Stimulated activated naive CD8-positive, alpha-beta T cell treated with anti-CD3 and anti-CD28 coated beads, Interleukin-15, amount 100 ng/mL, for 72 hours (primary cell): ENCODE data around the gene EGFL8.

ENCODE experiments used
- ATAC-seq: fragments of 150-1000 bp; cut with Tn5 transposase; 2 replicates; pipeline ENCODE4 v1.10.0; 2021; ENCODE audit warnings: mild to moderate bottlenecking, moderate library complexity
- DNase-seq, 2 donors: peaks; one replicate each; pipeline ENCODE4 v3.0.0; 2021 to 2022
- H3K27ac Mint-ChIP-seq, 2 donors: one replicate each; pipeline ENCODE4 v1.8.0; 2022; ENCODE audit warnings: mild to moderate bottlenecking in 2 of 2, mixed read lengths in 2 of 2, moderate library complexity in 2 of 2
- H3K27me3 Mint-ChIP-seq: one replicate; pipeline ENCODE4 v1.8.0; 2022; ENCODE audit warnings: mixed read lengths
- H3K4me1 Mint-ChIP-seq: one replicate; pipeline ENCODE4 v1.8.0; 2022; ENCODE audit warnings: mild to moderate bottlenecking, mixed read lengths
- H3K4me3 Mint-ChIP-seq, 2 donors: one replicate each; pipeline ENCODE4 v1.8.0; 2022; ENCODE audit warnings: mild to moderate bottlenecking in 2 of 2, mixed read lengths in 2 of 2, moderate library complexity in 1 of 2
- H3K9me3 Mint-ChIP-seq, 2 donors: one replicate each; pipeline ENCODE4 v1.8.0; 2022; ENCODE audit warnings: mixed read lengths in 2 of 2

EGFL8 gene

GRCh38 chr6:32152769-32153563 lies 11.4 kb upstream of the EGFL8 start:
- Mint-ChIP-seq H3K27me3 (peaks cover 20% of the 10 kb centered on the region), H3K4me1 (peaks cover 69% of the 10 kb centered on the region), H3K27ac (peak overlapping the region; percentile 89 to 91), H3K9me3 (no peaks in the 10 kb centered on the region), H3K4me3 (peak overlapping the region; percentile 91 to 95)
- DNase-seq (no peak), ATAC-seq (no peak)

DNA sequence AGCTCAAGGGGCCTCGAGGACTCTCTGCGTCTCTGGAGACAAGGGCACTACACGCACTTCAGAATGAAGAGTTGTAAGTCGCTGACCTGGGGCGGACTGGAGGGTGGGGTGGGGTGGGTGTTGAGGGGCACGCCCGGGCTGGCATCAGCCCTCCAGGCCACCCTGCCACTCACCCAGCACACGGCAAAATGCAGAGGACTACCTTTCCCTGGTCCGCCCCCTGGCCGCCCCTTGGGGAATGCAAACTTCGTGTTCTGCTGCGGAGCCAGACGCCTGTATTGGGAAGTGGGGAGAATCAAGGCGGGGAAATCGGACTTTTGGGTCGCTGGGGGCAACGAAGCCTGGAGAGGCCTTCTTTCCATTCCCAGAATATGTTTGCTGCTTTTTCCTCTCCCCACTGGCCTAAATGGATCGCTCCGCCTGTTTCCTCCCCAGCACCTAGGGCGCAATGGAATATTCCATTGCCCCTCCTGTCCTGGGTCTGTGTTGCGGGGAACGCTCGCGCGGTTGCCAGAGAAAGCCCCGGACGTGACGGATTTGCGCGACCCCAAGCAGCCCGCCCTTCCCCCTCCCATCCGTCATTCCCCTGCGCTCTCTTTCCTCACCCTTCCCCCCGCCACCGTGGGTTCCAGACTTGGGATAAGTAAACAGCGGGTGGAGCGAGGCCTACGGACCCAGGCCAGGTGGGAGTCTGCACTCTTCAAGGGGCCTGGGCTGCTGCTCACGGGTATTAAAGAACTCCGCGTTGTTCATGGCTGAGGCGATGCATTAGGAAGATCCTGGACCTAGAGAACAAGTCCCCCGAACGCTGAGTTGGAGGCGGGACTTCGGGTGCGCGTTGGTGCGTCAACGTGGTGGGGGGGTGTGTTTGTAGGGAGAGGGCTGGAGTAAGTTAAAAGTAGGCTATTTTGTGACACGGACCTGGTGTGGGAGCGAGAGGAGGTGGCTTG lies 10.6 kb upstream of the EGFL8 start, which contains the start of gene PPT2:
PPT2 (plus strand) TSS at position 578 of the 950 bp plus-strand sequence. CDS start 454 bp downstream, outside the sequence.
- DNase-seq: peak; percentile 81 to 86
- peaks cover 11% of the 10 kb centered on the region for H3K27me3 Mint-ChIP-seq
- peaks cover 60% of the 10 kb centered on the region for H3K4me1 Mint-ChIP-seq
- no peaks in the 10 kb centered on the region for H3K9me3 Mint-ChIP-seq
- H3K27ac Mint-ChIP-seq: peak within 1 kb of the TSS; percentile 93 to 94
- H3K4me3 Mint-ChIP-seq: peak within 1 kb of the TSS; percentile 91 to 95
- ATAC-seq: peak; percentile 85

DNA sequence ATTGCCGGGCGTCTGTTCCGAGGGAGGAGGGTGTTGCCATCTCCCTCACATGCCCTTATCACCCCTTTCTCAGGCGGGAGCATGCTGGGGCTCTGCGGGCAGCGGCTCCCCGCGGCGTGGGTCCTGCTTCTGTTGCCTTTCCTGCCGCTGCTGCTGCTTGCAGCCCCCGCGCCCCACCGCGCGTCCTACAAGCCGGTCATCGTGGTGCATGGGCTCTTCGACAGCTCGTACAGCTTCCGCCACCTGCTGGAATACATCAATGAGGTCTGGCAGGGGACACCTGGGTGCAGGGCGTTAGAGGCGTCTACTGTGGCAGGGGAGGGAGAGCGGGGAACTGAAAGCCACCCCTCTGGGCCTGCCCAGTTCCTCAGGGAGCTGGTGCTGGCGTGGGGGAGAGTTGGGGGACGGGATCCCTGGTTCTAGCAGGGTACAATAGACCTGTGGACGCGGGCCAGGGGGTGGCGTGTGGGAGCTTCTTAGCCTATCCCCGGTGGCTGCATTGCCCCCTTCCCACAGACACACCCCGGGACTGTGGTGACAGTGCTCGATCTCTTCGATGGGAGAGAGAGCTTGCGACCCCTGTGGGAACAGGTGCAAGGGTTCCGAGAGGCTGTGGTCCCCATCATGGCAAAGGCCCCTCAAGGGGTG lies 9.8 kb upstream of the EGFL8 start:
- DNase-seq (peak; percentile 69 to 76), ATAC-seq (peak; percentile 84)
- Mint-ChIP-seq H3K4me1 (peaks cover 55% of the 10 kb centered on the region), H3K9me3 (no peaks in the 10 kb centered on the region), H3K27ac (peak overlapping the region; percentile 93 to 94), H3K27me3 (peaks cover 8% of the 10 kb centered on the region), H3K4me3 (peak overlapping the region; percentile 91 to 95)

DNA sequence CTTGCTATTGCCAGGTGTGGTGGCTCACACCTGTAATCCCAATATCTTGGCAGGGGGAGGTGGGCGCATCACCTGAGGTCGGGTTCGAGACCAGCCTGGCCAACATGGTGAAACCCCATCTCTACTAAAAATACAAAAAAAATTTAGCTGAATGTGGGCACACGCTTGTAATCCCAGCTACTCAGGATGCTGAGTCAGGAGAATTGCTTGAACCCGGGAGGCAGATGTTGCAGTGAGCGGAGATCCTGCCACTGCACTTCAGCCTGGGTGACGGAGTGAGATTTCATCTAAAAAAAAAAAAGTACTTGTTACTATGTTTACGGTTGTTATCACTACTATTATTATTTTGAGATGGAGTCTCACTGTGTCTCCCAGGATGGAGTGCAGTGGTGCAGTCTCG lies 7.5 kb upstream of the EGFL8 start:
- ATAC-seq (no peak), DNase-seq (no peak)
- Mint-ChIP-seq H3K4me3 (no peak overlapping the region), H3K27me3 (no peaks in the 10 kb centered on the region), H3K27ac (no peak overlapping the region), H3K9me3 (no peaks in the 10 kb centered on the region), H3K4me1 (peaks cover 35% of the 10 kb centered on the region)

DNA sequence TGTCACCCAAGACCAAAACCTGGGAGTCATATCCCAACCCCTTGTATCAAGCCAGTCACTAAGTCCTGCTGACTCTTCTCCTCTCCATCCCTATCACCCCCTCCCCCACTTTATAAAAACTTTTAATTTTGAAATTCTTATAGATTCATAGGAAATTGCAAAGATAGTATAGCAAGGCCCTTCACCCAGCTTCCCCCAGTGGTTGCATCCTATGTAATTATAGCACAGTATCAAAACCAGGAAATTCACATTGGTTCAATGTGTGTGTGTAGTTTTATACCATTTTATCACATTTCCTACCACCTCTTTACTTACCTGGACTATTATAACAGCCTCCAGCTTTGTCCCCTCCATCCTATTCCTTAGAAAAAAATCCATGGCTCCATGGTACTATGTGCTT lies 6.3 kb upstream of the EGFL8 start:
- Mint-ChIP-seq H3K27me3 (no peaks in the 10 kb centered on the region), H3K9me3 (no peaks in the 10 kb centered on the region)
- no peak for DNase-seq

GRCh38 chr6:32163559-32164258 lies 686 bp upstream of the EGFL8 start:
- Mint-ChIP-seq H3K4me1 (peaks cover 7% of the 10 kb centered on the region), H3K27ac (peak overlapping the region in 1 of 2 donors; percentile 74), H3K4me3 (no peak overlapping the region), H3K27me3 (no peaks in the 10 kb centered on the region), H3K9me3 (no peaks in the 10 kb centered on the region)
- ATAC-seq: no peak
- DNase-seq: no peak

More for the DNA sequence above, 6.3 kb upstream of the EGFL8 start:
- no peak for ATAC-seq
- Mint-ChIP-seq H3K4me3 (no peak overlapping the region), H3K27ac (no peak overlapping the region), H3K4me1 (peaks cover 23% of the 10 kb centered on the region)

DNA sequence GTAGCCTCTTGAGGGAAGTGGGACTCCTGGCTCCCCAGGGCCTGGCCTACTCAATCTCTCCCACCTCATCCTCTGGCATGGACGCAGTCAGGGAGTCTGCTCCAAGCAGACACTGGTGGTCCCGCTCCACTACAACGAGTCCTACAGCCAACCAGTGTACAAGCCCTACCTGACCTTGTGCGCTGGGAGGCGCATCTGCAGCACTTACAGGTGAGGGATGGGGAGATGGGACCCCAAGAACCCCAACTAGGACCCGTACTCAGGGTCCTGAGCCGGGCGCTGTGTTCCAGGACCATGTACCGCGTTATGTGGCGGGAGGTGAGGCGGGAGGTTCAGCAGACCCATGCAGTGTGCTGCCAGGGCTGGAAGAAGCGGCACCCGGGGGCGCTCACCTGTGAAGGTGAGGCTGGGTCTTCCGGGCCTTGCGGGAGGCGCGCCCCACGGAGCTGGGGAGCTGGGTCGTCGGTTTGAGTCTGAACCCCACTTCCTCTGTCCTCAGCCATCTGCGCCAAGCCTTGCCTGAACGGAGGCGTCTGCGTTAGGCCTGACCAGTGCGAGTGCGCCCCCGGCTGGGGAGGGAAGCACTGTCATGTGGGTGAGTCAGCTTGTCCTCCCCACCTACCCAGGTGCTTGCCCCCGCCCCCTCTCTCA lies 2.1 kb downstream of the EGFL8 start:
- no peak overlapping the region for H3K4me3 Mint-ChIP-seq

GRCh38 chr6:32167154-32167760 lies 2.9 kb downstream of the EGFL8 start:
- Mint-ChIP-seq H3K9me3 (no peaks in the 10 kb centered on the region), H3K27me3 (no peaks in the 10 kb centered on the region), H3K4me1 (peaks cover 14% of the 10 kb centered on the region), H3K27ac (peak overlapping the region; percentile 5 to 16), H3K4me3 (no peak overlapping the region)
- ATAC-seq (no peak), DNase-seq (no peak)

More for the DNA sequence above, 2.1 kb downstream of the EGFL8 start:
- Mint-ChIP-seq H3K27ac (no peak overlapping the region), H3K9me3 (no peaks in the 10 kb centered on the region), H3K27me3 (no peaks in the 10 kb centered on the region), H3K4me1 (peaks cover 13% of the 10 kb centered on the region)
- no peak for DNase-seq
- no peak for ATAC-seq

GRCh38 chr6:32167761-32168262 lies 3.4 kb downstream of the EGFL8 start:
- no peak for ATAC-seq
- DNase-seq: no peak
- Mint-ChIP-seq H3K4me1 (peaks cover 17% of the 10 kb centered on the region), H3K27me3 (no peaks in the 10 kb centered on the region), H3K27ac (peak overlapping the region; percentile 16 to 37), H3K4me3 (no peak overlapping the region), H3K9me3 (no peaks in the 10 kb centered on the region)

GRCh38 chr6:32168350-32168749 lies 4.0 kb downstream of the EGFL8 start:
- Mint-ChIP-seq H3K9me3 (no peaks in the 10 kb centered on the region), H3K27ac (peak overlapping the region in 1 of 2 donors; percentile 37), H3K4me3 (no peak overlapping the region), H3K4me1 (peaks cover 22% of the 10 kb centered on the region), H3K27me3 (no peaks in the 10 kb centered on the region)
- ATAC-seq (no peak), DNase-seq (no peak)

GRCh38 chr6:32168807-32169591 lies 4.6 kb downstream of the EGFL8 start:
- H3K4me1 Mint-ChIP-seq: peaks cover 26% of the 10 kb centered on the region

DNA sequence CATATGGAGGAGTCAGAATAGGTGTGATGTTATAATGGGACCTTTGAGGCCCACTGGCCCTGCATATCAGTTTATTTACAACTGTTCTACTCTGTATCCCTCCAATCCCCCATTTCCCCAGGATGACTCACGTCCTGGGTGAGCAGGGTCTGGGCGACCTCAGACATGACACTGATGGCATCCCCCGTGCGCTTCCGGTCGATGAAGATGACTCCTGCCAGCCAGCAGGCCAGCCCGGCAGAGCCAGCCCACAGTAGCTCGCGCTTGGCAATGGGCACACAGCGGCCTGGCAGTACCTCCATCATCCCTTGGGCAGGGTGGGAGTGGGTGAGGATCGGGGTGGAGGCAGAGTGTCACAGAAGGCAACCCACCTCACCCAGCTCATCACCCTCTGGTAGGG lies 5.9 kb downstream of the EGFL8 start:
- H3K9me3 Mint-ChIP-seq: no peaks in the 10 kb centered on the region
- no peak overlapping the region for H3K4me3 Mint-ChIP-seq
- ATAC-seq (no peak), DNase-seq (no peak)
- no peaks in the 10 kb centered on the region for H3K27me3 Mint-ChIP-seq
- H3K27ac Mint-ChIP-seq: no peak overlapping the region
- peaks cover 34% of the 10 kb centered on the region for H3K4me1 Mint-ChIP-seq

More at GRCh38 chr6:32168807-32169591, 4.6 kb downstream of the EGFL8 start:
- ATAC-seq (no peak), DNase-seq (no peak)
- H3K27me3 Mint-ChIP-seq: no peaks in the 10 kb centered on the region
- H3K9me3 Mint-ChIP-seq: no peaks in the 10 kb centered on the region
- H3K27ac Mint-ChIP-seq: peak overlapping the region; percentile 16 to 35
- no peak overlapping the region for H3K4me3 Mint-ChIP-seq

GRCh38 chr6:32171234-32171633 lies 6.8 kb downstream of the EGFL8 start:
- DNase-seq (no peak), ATAC-seq (no peak)
- Mint-ChIP-seq H3K27ac (no peak overlapping the region), H3K4me1 (peaks cover 37% of the 10 kb centered on the region), H3K9me3 (no peaks in the 10 kb centered on the region), H3K4me3 (no peak overlapping the region), H3K27me3 (no peaks in the 10 kb centered on the region)
